ENCODE measurements around the gene CACNA1S. TPM values are rescaled to one million over a fixed set of nuclear protein-coding genes. Genes with fewer than 3 reads are reported as not detected.

The CACNA1S gene
- total and polyA plus RNA-seq, 2 of the 13 experiments (the other 11 are each of a cell fraction or from before 2014, with no cell fraction given) = not detected

GRCh38 chr1:201096977-201097856 lies 15.0 kb downstream of the CACNA1S start:
- H3K27ac ChIP-seq (ENCODE audit: extremely low read length, insufficient read depth, low read length) = no peak overlapping the region
- no peak overlapping the region for H3K4me3 ChIP-seq (replicated peaks in 1 of 3; ENCODE audit: insufficient read depth in 1 of 3, low read depth in 2 of 3, low read length in 3 of 3)
- in situ Hi-C loops (cut with HindIII; ENCODE audit: extremely low pct_ligation_motif_present, low pct_unique_long_range_greater_than_20kb) (no loop called here), intact Hi-C loops (cut with micrococcal nuclease; ENCODE audit: unreplicated experiment) (no loop called here)
- TF ChIP-seq HES4 (CRISPR knock-in tag; IDR thresholded peaks at IDR 0.05; ENCODE audit: borderline replicate concordance) (no peak), PRPF4 (IDR thresholded peaks at IDR 0.05; ENCODE audit: low read depth, low read length, poor library complexity, severe bottlenecking) (no peak), ZNF230 (CRISPR knock-in tag; IDR thresholded peaks at IDR 0.05) (no peak), DPF2 (CRISPR knock-in tag; IDR thresholded peaks at IDR 0.05; ENCODE audit: borderline replicate concordance, low read depth) (no peak), BATF2 (CRISPR knock-in tag; IDR thresholded peaks at IDR 0.05) (no peak), ZNF589 (CRISPR knock-in tag; conservative IDR thresholded peaks at IDR 0.05) (no peak), POLR2A (IDR thresholded peaks at IDR 0.05; ENCODE audit: insufficient read depth in 1 of 2, low read depth in 2 of 2, low read length in 2 of 2) (no peak), ZFP37 (CRISPR knock-in tag; IDR thresholded peaks at IDR 0.05; ENCODE audit: borderline replicate concordance) (no peak), ZNF292 (CRISPR knock-in tag; IDR thresholded peaks at IDR 0.05; ENCODE audit: borderline replicate concordance, low read depth) (no peak), GLI4 (CRISPR knock-in tag; IDR thresholded peaks at IDR 0.05; ENCODE audit: borderline replicate concordance) (no peak), MYPOP (CRISPR knock-in tag; IDR thresholded peaks at IDR 0.05) (no peak), ZSCAN9 (CRISPR knock-in tag; IDR thresholded peaks at IDR 0.05; ENCODE audit: borderline replicate concordance) (no peak)
- no peak overlapping the region for H3K9ac ChIP-seq (ENCODE audit: insufficient read depth, low read depth, low read length)
- POLR2A ChIA-PET = no interaction called here
- no peaks in the 10 kb centered on the region for H3K79me2 ChIP-seq (ENCODE audit: insufficient read depth, low read length)
- H3K4me2 ChIP-seq (ENCODE audit: low read depth, low read length) = no peak overlapping the region
- H3K27me3 ChIP-seq (ENCODE audit: control insufficient read depth in 1 of 2, insufficient read depth in 2 of 2, low read length in 2 of 2) = peaks cover 3 to 73% of the 10 kb centered on the region in 2 experiments; a peak in 4 of 5 replicates
- CTCF ChIA-PET (ENCODE audit: low intra/inter-chr PET ratio, low total read pairs) = no interaction called here
- H4K20me1 ChIP-seq (ENCODE audit: insufficient read depth, low read length) = no peaks in the 10 kb centered on the region
- no peaks in the 10 kb centered on the region for H3K36me3 ChIP-seq (replicated peaks in 1 of 2; ENCODE audit: control insufficient read depth in 1 of 2, insufficient read depth in 2 of 2, low read length in 2 of 2)
- no peaks in the 10 kb centered on the region for H3K4me1 ChIP-seq (ENCODE audit: insufficient read depth, low read length)
- H2AFZ ChIP-seq (ENCODE audit: low read length) = no peak overlapping the region
- H3K9me3 ChIP-seq (ENCODE audit: low read length) = no peaks in the 10 kb centered on the region
- FAIRE-seq = no peak
- no peak for DNase-seq (ENCODE audit: low spot score)
- no peak for ATAC-seq
- no TSS peak for BruUV-seq (replicated peaks)
- WGBS (ENCODE audit: low lambda C conversion rate) = 23% methylated on average over 17 of the region's 17 CpGs
